GM12872 (cell line): ENCODE data around the gene NDE1.

Experiments
- TF ChIP-seq, protein P1 (sequence below): IDR thresholded peaks from 3 replicates; pipeline ENCODE4 v1.5.1; 2011; ENCODE audit warnings: low read depth, mild to moderate bottlenecking, low read length, moderate library complexity; ENCODE audit not compliant: insufficient read depth

Gene NDE1

DNA sequence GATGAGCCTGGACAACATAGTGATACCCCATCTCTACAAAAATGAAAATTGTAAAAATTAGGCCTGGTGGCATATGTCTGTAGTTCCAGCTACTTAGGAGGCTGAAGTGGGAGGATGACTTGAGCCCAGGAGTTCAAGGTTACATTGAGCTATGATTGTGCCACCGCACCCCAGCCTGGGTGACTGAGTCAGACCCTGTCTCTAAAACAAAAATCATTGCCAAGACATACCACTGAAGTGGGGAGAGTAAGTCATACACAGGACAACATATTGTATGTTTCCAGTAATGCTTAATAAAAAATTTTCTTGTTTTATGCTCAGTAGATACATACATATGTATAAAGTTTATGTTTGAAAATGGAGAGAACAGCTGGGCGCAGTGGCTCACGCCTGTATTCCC, 39.2 kb downstream of the NDE1 start:
- TF ChIP-seq, protein P1, sequence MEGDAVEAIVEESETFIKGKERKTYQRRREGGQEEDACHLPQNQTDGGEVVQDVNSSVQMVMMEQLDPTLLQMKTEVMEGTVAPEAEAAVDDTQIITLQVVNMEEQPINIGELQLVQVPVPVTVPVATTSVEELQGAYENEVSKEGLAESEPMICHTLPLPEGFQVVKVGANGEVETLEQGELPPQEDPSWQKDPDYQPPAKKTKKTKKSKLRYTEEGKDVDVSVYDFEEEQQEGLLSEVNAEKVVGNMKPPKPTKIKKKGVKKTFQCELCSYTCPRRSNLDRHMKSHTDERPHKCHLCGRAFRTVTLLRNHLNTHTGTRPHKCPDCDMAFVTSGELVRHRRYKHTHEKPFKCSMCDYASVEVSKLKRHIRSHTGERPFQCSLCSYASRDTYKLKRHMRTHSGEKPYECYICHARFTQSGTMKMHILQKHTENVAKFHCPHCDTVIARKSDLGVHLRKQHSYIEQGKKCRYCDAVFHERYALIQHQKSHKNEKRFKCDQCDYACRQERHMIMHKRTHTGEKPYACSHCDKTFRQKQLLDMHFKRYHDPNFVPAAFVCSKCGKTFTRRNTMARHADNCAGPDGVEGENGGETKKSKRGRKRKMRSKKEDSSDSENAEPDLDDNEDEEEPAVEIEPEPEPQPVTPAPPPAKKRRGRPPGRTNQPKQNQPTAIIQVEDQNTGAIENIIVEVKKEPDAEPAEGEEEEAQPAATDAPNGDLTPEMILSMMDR = no peak

DNA sequence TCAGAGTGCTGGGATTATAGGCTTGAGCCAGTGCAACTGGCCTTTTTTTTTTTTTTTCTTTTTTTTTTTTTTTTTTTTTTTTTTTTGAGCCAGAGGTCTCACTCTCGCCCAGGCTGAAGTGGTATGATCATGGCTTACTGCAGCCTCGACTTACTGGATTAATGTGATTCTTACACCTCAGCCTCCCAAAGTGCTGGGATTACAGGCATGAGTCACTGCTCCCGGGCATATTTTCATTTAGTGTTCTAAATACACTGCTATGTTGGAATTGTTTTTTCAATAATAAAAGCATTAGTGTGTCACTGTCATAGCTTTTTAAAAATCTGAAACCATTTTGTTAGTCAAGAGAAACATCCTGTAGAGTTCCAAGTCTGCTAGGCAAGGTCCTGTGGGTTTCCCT, 40.3 kb downstream of the NDE1 start:
- TF ChIP-seq, protein P1 = no peak

DNA sequence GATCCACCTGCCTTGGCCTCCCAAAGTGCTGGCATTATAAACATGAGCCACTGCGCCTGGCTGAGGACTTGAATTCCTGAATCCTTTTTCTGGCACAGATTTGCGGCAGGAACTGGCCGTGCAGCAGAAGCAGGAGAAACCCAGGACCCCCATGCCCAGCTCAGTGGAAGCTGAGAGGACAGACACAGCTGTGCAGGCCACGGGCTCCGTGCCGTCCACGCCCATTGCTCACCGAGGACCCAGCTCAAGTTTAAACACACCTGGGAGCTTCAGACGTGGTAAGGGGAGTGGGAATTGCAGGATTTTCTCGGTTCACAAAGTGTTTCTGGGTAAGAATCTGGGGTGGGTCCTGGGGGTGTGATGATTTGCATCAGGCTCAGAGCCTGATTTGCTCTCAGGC, 41.0 kb downstream of the NDE1 start:
- TF ChIP-seq, protein P1 = no peak

DNA sequence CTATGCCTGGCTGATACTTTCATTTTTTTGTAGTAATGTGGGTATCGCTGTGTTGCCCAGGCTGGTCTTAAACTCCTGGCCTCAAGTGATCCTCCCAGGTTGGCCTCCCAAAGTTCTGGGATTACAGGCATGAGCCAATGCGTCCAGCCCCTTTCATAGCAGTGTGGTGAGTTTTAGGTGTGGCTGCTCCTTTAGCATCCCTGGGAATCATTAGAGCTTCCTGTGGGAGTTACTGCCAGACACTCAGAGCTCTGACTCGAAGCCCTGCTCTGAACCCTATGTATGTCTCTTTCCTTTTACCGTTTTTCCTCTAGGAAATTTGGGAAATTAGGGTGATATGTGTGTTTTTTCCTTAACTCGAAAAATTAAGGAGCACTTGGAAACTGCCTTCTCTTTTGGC, 44.5 kb downstream of the NDE1 start:
- TF ChIP-seq, protein P1 = no peak

DNA sequence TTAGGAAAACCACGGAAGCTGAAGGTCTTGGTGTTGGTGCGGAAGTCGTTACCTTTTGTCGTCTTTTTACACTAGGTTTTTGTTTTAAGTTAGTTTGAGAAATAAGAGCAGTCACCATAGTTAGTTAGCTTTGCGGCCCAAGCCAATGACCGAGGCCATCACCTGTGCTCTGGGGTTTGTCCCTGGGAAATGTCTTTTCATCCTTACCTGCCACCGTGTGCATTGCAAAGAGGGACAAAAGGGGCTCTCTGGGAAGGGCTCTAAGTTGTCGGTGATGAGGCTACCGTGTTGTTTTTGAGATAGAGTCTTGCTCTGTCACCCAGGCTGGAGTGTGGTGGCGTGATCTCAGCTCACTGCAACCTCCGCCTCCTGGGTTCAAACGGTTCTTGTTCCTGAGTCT, 49.8 kb downstream of the NDE1 start:
- TF ChIP-seq, protein P1 = no peak

- TF ChIP-seq, protein P1 = no peak
These were observed 51.3 kb downstream of the NDE1 start for GRCh38 chr16:15701367-15701766.

GRCh38 chr16:15701975-15702970, 52.2 kb downstream of the NDE1 start:
- TF ChIP-seq, protein P1 = no peak
